ENCODE measurements around the gene ADAMTS3.
A peak's percentile ranks its signal among the peaks of the same experiment; 100 is the strongest.

ADAMTS3 gene

DNA sequence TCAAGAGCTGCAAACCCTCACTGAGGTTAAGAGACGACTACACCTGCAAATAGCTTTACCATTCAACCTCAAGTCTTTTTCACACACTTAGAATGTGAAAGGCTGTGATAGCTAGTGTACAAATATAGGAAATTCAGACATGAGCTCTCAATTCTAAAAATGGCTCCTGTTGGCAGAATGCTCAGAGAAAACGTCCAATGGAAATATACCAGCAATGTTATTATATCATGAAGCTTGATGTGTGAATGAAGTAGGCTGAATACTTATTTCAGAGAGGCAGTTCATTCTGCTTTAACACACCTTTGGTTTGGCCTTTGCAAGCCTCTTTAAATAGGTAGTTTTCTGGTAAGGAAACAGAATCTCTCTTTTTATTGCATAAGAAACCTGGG is 227.6 kb downstream of the ADAMTS3 start:
- DNase-seq (ENCODE audit: low spot score): no peak

DNA sequence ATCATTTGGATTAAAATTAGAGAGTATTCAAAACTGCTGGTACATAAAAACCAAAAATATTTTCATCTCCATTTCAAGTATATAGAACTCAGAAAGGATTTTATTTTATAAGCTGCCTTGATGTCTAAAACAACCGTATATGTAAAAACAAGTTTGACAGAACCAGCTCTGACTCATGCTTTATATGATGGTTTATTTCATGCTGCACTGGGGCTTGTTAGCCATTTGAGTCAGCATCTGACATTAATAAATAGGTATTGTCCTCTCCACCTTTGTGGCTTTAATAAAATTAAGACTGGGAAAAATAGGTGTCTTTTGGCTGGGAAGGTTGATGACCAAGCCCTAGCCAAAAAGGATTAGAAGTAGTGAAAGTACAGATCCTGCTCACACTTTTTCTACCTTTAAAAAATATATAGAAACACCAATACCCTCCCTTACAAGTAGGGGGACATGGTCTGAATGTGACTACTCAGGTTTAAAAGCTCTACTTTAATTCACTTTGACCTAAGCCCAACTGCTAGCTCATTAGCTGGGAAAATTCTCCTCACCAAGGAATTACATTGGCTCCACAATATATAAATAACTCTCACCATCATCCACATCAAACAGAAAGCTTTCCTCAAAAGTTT is 228.1 kb downstream of the ADAMTS3 start:
- no peak for DNase-seq (ENCODE audit: low spot score)

DNA sequence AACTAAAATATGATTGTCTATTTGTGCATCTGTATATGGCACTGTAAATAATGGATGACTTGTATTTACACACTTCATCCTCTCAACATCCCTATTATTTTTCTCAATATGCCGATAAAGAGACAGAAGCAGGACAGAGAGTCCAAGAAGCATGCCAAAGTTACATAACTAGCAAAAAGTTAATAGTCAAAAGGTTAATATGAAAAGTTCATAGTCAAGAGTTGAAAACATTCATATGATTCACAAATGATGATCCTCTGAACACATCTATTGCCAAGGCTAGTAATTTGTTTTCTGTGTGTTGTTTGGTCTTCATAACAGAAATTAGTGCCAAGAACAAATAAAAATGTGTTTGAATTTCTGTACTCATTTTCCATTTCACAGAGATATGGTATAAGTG is 231.0 kb downstream of the ADAMTS3 start:
- no peak for DNase-seq (ENCODE audit: low spot score)

DNA sequence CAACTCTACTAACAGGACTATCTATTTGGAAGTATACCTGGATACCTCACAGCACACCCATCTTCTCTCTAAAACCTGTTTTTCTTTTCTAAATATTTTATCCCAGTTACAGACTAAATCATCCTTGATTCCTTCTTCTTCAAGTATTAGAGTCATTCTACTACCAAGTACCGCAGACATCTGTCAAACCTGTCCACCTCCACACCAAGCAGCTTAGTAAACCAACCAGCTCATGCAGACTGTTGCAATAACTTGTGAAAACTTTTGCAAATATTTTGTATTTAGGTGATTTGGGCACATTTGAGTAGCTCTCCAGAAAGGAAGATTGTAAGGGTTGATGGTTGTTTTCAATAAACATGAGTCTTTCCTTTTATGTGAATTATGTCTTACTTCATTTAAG is 238.6 kb downstream of the ADAMTS3 start:
- no peak for DNase-seq (ENCODE audit: low spot score)

DNA sequence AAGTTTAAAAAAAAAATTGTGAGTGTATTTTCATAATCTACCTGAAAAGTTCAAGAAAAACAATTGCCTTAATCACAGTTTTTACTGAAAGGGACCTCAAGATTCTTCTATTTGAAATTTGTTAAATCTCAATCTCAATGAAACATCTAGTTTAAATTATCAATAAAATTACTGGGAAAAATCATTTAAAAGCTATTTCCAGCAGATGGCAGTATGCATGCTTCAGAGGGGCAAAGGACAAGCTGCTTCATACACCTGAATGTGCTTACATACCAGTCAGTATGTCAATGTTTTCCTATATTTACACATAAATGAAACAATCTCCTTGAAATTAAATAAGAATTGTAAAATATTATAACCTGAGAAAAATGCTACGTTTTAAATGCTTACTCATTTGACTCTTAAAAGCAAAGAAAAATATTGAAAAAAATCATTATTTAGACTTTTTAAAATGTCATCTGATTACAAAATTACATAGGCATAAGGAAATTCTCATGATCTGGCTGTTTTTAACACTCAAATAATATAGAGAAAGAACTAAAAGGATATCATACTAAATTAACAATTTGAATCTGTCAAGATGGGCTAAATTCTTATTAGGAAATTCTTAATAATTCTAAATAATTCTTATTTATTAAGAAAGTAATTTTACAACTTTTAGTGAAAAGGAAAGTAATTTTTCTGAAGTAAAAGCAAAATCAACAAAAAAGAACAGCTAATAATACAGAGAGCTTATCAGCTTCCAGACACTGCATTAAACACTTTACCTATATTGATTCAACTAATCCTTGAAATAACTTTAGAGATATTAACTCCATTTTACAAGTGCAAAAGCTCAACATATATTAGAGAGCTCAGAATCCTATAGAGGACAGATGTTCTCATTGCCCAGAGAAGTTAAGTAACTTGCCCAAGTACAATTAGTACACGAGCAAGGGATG is 242.1 kb downstream of the ADAMTS3 start:
- peak; percentile 60 for DNase-seq (ENCODE audit: low spot score)

DNA sequence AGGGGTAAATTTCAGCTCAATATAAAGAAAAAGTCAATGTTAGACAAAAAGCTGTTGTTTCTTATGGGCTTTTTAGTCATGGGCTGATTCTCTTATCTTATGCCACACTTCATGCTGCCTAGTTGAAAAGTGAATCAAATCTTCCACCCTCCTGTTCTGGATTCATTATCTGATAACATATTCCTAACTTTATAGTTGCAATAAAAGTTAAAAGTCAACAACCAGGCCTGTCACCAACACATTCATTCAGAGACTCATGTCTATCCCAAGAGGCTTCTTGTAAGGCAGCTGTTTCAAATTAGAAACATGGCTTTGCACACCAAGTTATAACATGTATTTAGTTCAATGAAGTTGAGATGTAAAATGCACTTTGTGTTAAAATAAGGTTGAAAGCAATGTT is 243.8 kb downstream of the ADAMTS3 start:
- DNase-seq (ENCODE audit: low spot score): no peak

DNA sequence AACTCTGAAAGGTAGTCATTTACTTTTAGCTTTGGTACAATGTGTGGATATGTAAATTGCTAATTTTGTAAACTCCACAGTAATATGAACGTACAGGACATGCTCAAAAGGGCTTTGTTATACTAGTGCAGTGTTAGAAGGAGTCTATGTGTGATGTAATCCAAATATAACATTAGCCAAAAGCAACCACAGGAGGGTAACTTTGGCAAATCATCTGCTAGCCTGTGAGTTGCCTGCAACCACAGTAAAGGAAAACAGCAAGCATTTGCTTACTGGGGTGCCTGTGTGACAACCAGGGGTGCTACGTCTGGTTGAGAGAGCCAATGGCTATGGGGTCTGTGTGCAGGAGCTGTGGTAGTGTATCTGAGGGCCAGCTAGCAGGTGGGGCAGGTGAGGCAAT is 245.8 kb downstream of the ADAMTS3 start:
- no peak for DNase-seq (ENCODE audit: low spot score)

DNA sequence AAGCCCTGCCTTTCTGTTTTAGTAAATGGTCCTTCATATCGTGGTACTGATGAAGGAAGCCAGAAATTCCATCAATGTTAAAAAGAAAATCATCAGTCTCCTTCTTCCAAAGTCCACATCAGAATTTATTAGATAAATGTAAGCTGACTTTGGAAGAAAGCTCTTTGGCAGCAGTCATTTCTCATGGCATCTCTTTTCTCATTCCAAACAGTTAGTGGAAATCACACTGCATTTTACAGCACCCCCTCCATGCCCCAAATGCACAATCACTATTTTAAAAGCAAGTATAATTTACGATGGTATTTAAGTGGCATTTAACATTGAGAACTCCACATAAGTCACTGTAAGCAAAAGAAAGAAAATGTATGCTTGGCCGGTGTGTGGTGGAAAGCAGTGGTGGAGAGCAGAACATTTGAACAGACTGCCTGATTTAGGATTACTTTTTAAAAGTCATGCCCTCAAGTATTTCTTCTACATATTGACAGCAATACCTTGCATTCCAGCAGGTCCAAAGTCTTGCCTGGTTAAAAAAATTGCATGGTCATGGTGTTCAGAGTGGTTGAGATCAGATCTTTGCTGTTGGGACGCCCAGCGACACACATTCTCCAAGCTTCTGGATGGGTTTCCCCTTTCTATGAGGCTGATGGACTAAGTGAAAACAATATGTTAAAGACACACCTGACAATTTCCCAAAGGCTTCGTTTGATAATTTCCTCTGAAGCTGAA is 248.6 kb downstream of the ADAMTS3 start:
- no peak for DNase-seq (ENCODE audit: low spot score)

DNA sequence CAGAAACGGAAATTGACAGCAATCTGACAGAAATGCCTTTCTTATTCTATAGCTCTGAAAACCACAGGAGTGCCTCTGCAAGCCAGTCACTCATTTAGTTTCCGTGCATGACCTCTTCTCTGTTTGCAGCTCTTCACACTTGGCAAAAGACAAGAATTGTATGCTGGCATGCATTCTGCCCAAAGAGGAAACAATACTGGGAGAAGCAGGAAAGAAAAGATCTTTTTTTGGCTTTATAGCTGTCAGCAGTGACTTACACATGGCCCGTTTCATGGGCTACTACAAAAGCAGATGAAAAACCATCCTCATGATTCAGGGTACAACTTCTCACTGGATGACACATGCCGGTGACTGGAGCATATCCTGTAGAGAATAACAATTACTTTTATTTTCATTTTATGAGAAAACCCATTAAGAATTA is 249.4 kb downstream of the ADAMTS3 start:
- DNase-seq (ENCODE audit: low spot score): peak; percentile 47

DNA sequence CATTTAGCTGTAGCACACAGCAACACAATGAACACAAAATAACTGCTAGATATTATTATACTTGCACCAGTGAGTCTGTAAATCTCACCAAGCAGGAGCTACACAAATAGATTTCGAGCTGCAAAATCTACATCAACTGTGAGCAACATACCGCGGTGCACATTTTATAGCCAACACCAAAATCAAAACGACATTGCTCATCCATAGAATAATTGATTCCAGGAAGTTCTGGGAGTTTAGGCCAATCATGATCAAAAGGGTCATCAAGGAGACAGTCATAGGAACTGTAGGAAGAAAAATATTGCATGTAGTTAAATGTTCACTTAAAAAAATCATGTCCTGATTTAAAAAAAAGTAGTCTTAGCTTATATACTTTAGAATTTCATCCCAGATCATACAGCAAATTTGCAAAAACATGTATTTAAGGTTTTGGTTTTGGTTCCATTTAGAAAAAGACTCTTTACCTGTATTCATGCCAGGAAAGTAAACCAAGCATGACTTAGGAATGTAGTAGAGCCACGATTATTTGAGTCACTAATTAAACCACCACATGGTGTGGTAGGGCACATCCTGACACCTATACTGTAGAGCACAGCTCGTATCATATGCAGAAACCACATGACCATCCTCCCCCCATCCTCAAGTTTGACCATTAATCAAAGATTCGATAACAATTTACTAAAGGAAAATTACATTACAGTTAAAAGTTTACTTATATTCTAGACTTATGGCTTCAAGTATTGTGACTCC is 250.4 kb downstream of the ADAMTS3 start:
- DNase-seq (ENCODE audit: low spot score): no peak

DNA sequence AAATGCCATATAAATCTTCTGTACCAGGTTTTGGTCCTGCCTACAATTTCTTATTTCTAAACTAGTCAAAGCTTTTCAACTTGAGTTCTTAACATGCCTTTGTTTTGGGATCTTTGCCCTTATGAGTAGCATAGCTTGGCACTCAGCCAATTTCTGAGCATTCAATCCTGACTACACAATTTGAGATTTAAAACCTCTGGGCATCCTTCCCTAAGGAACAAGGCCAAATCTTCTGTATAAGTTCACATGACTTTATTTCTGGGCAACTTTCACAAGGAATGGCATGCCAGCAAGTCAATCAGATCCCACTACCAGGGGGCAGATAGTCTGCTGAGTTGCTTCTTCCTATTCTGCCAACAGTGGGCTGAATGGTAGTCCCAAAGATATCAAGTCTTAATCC is 254.2 kb downstream of the ADAMTS3 start:
- DNase-seq (ENCODE audit: low spot score): peak; percentile 9

DNA sequence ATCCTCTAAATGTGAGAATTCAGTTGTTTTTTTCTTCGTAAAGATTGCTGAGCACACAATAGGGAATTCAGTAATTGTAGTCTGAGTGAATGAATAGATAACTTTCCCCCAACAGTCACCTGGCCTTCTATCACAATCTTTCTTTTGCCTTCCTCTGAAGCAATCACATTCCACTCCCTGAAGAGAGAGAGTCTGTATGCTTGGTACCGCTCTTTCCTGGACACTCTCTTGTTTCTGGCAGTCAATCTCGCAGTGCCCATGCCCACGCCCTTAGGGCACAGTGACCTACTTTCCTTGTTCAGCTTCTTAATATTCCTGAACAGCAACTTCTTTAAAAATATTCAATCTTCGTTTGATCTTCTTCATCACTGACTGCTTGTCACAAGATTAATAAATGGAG is 255.9 kb downstream of the ADAMTS3 start:
- DNase-seq (ENCODE audit: low spot score): no peak

DNA sequence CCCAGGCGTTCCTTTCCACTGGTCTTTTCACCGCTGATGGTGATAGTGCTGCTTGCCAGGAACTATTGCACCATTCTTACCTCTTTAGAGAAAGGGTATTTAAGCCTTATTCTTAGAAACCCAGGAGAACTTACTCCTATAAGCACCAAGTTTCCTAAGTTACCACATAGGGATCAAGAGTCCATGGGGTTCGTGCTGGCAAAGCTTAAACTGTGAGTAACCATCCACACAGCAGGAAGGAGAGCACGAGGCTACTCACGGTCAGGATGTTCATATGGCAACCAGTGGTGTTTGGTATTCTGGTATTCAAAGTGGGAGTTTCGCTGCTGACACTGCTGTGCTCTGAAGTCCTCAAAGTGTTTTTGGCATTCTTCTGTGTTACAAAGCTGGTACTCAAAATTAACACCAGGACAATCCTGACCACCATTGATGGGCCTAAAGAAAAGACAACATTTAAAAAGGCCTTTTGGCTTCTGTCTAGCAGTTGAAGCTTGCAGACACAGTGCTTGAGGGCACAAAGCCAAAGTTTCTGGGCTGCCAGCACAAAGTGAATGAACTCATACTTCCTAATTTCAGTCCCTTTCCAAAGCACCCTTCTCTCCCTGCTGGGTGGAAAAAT is 256.9 kb downstream of the ADAMTS3 start:
- peak; percentile 37 for DNase-seq (ENCODE audit: low spot score)

DNA sequence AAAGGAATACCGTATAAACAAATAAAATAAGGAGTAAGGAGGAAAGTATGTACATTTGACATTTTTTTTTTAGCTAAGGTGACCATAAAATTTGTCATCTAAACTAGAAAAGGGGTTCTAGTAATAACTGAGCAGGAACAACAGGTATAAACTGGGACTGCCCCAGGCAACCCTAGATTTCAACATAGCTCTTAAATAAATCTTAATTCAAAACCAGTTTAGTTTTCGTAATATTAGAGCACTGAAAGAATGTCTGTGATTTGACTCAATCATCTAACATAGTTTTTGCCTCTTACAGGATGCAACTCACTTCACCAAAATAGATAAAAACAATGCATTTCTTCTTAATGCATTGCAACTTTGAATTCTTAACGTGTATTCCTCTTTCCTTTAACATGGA is 257.7 kb downstream of the ADAMTS3 start:
- DNase-seq (ENCODE audit: low spot score): no peak

DNA sequence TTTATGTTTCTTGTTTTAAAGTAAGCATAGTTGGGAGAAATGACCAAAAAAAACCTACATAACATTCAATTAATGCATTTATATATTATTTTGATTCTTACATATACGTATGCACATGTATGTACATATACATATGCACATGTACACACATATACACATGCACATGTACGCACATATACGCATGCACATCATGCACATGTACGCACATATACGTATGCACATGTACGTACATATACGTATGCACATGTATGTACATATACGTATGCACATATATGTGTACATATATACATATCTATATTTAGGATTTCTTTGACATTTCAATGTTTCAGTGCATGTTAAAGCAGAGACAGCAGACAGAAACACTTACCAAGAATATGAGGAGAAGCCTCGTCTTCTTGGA is 263.4 kb downstream of the ADAMTS3 start:
- DNase-seq (ENCODE audit: low spot score): no peak

DNA sequence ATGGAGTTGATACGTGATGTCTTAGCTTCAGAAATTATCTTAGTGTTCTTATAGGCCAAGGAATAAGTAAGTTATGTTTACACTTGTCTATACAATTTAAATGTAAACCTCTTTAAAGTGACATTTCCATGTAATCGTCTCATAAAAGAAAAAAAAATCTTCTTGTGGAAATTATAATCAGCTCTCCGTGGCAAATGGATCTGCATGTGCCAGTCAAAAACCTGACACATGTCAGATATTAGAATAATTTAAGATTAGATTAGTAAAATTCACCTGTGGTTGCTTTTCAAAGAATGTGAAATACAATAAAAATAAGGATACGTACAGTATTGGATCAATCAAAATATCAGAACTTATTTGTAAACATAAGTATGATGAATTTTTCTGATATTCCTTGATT is 263.9 kb downstream of the ADAMTS3 start:
- DNase-seq (ENCODE audit: low spot score): no peak

DNA sequence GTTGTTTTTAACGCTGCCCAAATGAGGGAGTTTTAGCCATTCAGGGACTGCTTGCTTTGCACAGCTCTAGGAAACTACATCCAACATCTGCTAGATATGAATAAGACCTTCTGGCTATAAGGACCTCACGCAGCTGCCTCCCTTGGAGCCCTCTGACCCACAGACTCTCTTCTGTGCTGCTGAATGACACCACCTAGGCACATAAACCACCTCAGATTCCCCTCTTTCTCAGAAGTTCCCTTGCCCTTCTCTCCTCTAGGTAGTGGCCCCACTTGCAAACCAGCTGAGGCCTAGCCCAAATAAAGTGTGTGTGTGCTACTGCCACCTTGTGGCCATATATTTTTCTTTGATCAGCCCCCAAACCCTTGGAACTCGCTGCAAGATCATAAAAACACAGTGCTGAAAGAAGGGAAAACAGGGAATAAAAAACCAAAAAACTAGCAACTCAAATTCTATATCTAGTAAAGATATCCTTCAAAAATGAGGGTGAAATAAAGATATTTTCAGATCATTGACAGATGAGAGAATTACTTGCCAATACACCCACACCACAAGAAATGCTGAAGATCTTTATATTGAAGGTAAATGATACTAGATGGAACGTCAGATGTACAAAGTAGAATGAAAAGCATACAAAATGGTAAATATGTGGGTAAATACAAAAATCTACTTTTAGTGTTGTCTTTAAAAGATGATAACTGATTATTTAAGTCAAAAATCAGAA is 265.9 kb downstream of the ADAMTS3 start:
- peak; percentile 51 for DNase-seq (ENCODE audit: low spot score)

DNA sequence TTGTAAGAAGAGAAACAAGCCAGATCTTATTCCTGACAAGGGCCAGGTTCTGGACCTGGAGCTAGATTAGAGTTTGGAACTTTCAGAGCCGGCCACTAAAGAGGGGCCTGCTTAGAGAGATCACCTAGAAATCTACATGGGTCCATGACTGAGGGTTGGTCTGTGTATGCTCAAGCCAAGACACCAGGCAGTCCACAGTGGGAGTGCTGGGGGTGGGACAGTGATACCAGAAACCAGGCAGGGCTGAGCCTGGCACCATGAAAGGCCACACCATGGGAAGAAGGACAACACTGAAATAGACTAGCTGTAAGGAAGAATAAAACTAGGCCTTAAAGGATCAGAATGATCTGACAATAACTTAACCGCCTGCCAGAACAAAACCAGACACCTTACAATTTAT is 267.3 kb downstream of the ADAMTS3 start:
- DNase-seq (ENCODE audit: low spot score): no peak

DNA sequence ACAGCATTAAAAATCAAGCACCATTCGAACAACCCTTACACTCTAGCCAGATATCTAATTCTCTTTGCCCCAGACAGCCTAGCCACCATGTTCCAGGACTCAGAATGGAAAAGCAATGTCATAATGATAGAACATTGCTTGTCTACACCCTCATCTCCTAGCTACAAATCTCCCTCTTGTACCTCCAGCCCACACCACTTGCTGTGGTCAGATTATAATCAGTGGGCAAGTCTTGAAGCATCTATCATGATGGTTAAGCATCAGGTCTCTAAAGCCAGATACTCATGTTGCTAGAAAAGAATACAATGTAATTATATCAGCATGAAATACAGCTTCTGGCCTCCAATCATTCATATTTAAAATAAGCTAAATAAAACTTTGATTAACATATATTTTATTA is 268.9 kb downstream of the ADAMTS3 start:
- DNase-seq (ENCODE audit: low spot score): no peak

DNA sequence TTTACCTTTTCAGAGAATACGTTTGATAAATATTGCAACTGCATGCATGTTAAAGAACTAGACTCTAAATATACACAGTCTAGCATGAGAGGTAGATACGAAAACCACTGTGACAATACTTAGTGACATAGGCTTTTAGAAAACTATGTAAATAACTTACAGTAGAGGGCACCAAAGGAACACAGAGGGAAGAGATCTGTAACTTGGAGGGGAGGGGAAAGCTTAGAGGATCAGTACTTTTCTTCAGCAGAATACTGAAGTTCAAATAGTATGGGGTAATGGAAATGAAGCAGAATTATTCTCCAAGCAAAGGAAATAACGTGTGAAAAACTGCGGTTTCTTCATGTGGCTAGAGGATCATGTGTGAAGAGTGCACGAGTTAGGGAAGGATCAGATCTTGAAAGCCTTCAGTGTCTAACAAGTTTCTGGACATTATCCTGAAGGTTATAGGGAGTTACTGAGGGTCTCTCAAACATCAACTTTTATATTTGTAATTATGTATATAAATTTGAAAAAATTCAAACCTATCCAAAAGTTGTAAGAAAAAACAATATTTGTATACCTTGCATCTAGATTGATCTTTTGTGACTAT is 273.0 kb downstream of the ADAMTS3 start:
- peak; percentile 70 for DNase-seq (ENCODE audit: low spot score)

DNA sequence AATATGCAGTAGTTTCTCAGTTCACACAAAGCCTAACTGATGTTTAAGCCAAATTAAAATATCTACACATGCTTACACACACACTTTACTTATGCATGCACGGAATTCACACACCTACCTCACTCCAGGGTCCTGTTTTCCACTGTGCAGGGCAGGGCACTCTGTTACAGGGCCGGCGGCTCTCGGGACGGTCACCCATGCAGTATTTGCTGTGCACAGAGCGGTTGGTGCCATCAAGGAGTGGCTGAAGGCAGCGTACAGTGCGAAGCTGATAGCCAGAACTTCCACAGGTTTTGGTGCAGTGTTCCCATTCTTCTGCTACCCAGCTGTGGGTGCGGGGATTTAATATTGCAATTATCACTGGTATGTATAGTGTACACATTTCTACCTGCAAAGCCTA is 278.3 kb downstream of the ADAMTS3 start:
- no peak for DNase-seq (ENCODE audit: low spot score)

Measured in RKO (cell line).